Activated naive CD8-positive, alpha-beta T cell (primary cell): ENCODE measurements around the gene ALG1.
"Not testable (repeated sequence)": the region's sequence is repeated elsewhere in the genome, so short reads cannot be mapped to it uniquely, and the experiment has no call there.

Experiments used
- H3K27ac Mint-ChIP-seq: one replicate; pipeline ENCODE4 v1.8.0; 2021; ENCODE audit warnings: mixed read lengths
- H3K27me3 Mint-ChIP-seq: one replicate; pipeline ENCODE4 v1.8.0; 2021; ENCODE audit warnings: mixed read lengths
- H3K36me3 Mint-ChIP-seq: one replicate; pipeline ENCODE4 v1.8.0; 2021; ENCODE audit warnings: mixed read lengths
- H3K4me1 Mint-ChIP-seq: one replicate; pipeline ENCODE4 v1.8.0; 2021; ENCODE audit warnings: low read depth, mixed read lengths
- H3K4me3 Mint-ChIP-seq: one replicate; pipeline ENCODE4 v1.8.0; 2021; ENCODE audit warnings: mild to moderate bottlenecking, mixed read lengths
- H3K9me3 Mint-ChIP-seq: one replicate; pipeline ENCODE4 v1.8.0; 2021; ENCODE audit warnings: low read depth, mixed read lengths

Gene ALG1

GRCh38 chr16:5036228-5037156 is 35.2 kb upstream of the ALG1 start:
- H3K27ac Mint-ChIP-seq: no peak overlapping the region

GRCh38 chr16:5040451-5040850 is 31.2 kb upstream of the ALG1 start:
- Mint-ChIP-seq H3K27me3 (no peaks in the 10 kb centered on the region), H3K4me3 (no peak overlapping the region), H3K27ac (no peak overlapping the region), H3K36me3 (no peaks in the 10 kb centered on the region), H3K9me3 (no peaks in the 10 kb centered on the region), H3K4me1 (no peaks in the 10 kb centered on the region)

More at GRCh38 chr16:5036228-5037156, 35.2 kb upstream of the ALG1 start:
- Mint-ChIP-seq H3K4me1 (peaks cover 19% of the 10 kb centered on the region), H3K9me3 (no peaks in the 10 kb centered on the region), H3K36me3 (no peaks in the 10 kb centered on the region), H3K4me3 (no peak overlapping the region), H3K27me3 (no peaks in the 10 kb centered on the region)

GRCh38 chr16:5041600-5042133 is 30.0 kb upstream of the ALG1 start:
- H3K4me1 Mint-ChIP-seq: no peaks in the 10 kb centered on the region
- H3K27me3 Mint-ChIP-seq: no peaks in the 10 kb centered on the region
- H3K36me3 Mint-ChIP-seq: no peaks in the 10 kb centered on the region
- H3K4me3 Mint-ChIP-seq: no peak overlapping the region
- H3K9me3 Mint-ChIP-seq: no peaks in the 10 kb centered on the region
- H3K27ac Mint-ChIP-seq: no peak overlapping the region

GRCh38 chr16:5042574-5043171 is 29.0 kb upstream of the ALG1 start:
- H3K27me3 Mint-ChIP-seq: no peaks in the 10 kb centered on the region
- no peak overlapping the region for H3K27ac Mint-ChIP-seq
- no peak overlapping the region for H3K4me3 Mint-ChIP-seq
- H3K9me3 Mint-ChIP-seq: no peaks in the 10 kb centered on the region
- H3K4me1 Mint-ChIP-seq: no peaks in the 10 kb centered on the region
- H3K36me3 Mint-ChIP-seq: peaks cover 3% of the 10 kb centered on the region

- no peaks in the 10 kb centered on the region for H3K4me1 Mint-ChIP-seq
Observed at GRCh38 chr16:5044011-5044540, 27.6 kb upstream of the ALG1 start.

GRCh38 chr16:5044581-5044980 is 27.1 kb upstream of the ALG1 start:
- not testable (repeated sequence) for H3K9me3 Mint-ChIP-seq, H3K4me1 Mint-ChIP-seq, H3K4me3 Mint-ChIP-seq, H3K27me3 Mint-ChIP-seq, H3K27ac Mint-ChIP-seq, H3K36me3 Mint-ChIP-seq

More at GRCh38 chr16:5044011-5044540, 27.6 kb upstream of the ALG1 start:
- H3K36me3 Mint-ChIP-seq: peaks cover 6% of the 10 kb centered on the region
- no peak overlapping the region for H3K4me3 Mint-ChIP-seq
- H3K27ac Mint-ChIP-seq: no peak overlapping the region
- no peaks in the 10 kb centered on the region for H3K9me3 Mint-ChIP-seq
- no peaks in the 10 kb centered on the region for H3K27me3 Mint-ChIP-seq

- peaks cover 10% of the 10 kb centered on the region for H3K36me3 Mint-ChIP-seq
- no peaks in the 10 kb centered on the region for H3K4me1 Mint-ChIP-seq
- H3K27ac Mint-ChIP-seq: no peak overlapping the region
- H3K4me3 Mint-ChIP-seq: no peak overlapping the region
- H3K9me3 Mint-ChIP-seq: no peaks in the 10 kb centered on the region
- H3K27me3 Mint-ChIP-seq: no peaks in the 10 kb centered on the region
Observed at GRCh38 chr16:5045499-5046115, 26.0 kb upstream of the ALG1 start.

GRCh38 chr16:5046914-5047313 is 24.7 kb upstream of the ALG1 start:
- Mint-ChIP-seq H3K4me3 (no peak overlapping the region), H3K36me3 (peaks cover 13% of the 10 kb centered on the region), H3K9me3 (no peaks in the 10 kb centered on the region), H3K4me1 (no peaks in the 10 kb centered on the region), H3K27ac (no peak overlapping the region), H3K27me3 (no peaks in the 10 kb centered on the region)

GRCh38 chr16:5054876-5055865 is 16.5 kb upstream of the ALG1 start:
- Mint-ChIP-seq H3K27me3 (no peaks in the 10 kb centered on the region), H3K27ac (no peak overlapping the region), H3K4me1 (peaks cover 2% of the 10 kb centered on the region), H3K4me3 (no peak overlapping the region), H3K9me3 (no peaks in the 10 kb centered on the region), H3K36me3 (peaks cover 6% of the 10 kb centered on the region)

GRCh38 chr16:5056352-5056751 is 15.3 kb upstream of the ALG1 start:
- H3K9me3 Mint-ChIP-seq: no peaks in the 10 kb centered on the region
- peaks cover under 1% of the 10 kb centered on the region for H3K36me3 Mint-ChIP-seq
- peaks cover 2% of the 10 kb centered on the region for H3K4me1 Mint-ChIP-seq
- H3K4me3 Mint-ChIP-seq: no peak overlapping the region
- H3K27ac Mint-ChIP-seq: no peak overlapping the region
- no peaks in the 10 kb centered on the region for H3K27me3 Mint-ChIP-seq

- Mint-ChIP-seq H3K4me1 (peaks cover 2% of the 10 kb centered on the region), H3K36me3 (no peaks in the 10 kb centered on the region), H3K27me3 (no peaks in the 10 kb centered on the region), H3K9me3 (no peaks in the 10 kb centered on the region), H3K27ac (no peak overlapping the region), H3K4me3 (no peak overlapping the region)
Observed at GRCh38 chr16:5058476-5058875, 13.2 kb upstream of the ALG1 start.

GRCh38 chr16:5059386-5060072 is 12.1 kb upstream of the ALG1 start:
- Mint-ChIP-seq H3K36me3 (no peaks in the 10 kb centered on the region), H3K27me3 (no peaks in the 10 kb centered on the region), H3K4me1 (peaks cover 2% of the 10 kb centered on the region), H3K4me3 (no peak overlapping the region), H3K27ac (no peak overlapping the region), H3K9me3 (no peaks in the 10 kb centered on the region)

GRCh38 chr16:5060073-5060641 is 11.5 kb upstream of the ALG1 start:
- H3K27ac Mint-ChIP-seq: no peak overlapping the region
- peaks cover 2% of the 10 kb centered on the region for H3K4me1 Mint-ChIP-seq
- H3K4me3 Mint-ChIP-seq: no peak overlapping the region
- H3K27me3 Mint-ChIP-seq: no peaks in the 10 kb centered on the region
- no peaks in the 10 kb centered on the region for H3K36me3 Mint-ChIP-seq
- no peaks in the 10 kb centered on the region for H3K9me3 Mint-ChIP-seq
